Skin epidermis (tissue), 12 donors: ENCODE measurements around the gene MST1.
"Not testable (repeated sequence)": the region's sequence is repeated elsewhere in the genome, so short reads cannot be mapped to it uniquely, and the experiment has no call there.

Experiments used
- H3K27ac ChIP-seq, 21 experiments: fragments of 200-600 bp; sonication (generic) in 11 of 21; one replicate each; pipeline ENCODE4 v1.5.0; 2020; ENCODE audit warnings: mild to moderate bottlenecking in 3 of 21, inconsistent platforms in 2 of 21, moderate library complexity in 2 of 21
- H3K4me3 ChIP-seq, 7 experiments: fragments of 200-600 bp; sonication (generic) in 2 of 7; one replicate each; pipeline ENCODE4 v1.5.0; 2020; ENCODE audit warnings: inconsistent platforms in 2 of 7, mild to moderate bottlenecking in 2 of 7, moderate library complexity in 1 of 7

MST1 gene

GRCh38 chr3:49684453-49684852 is 4.8 kb downstream of the MST1 start:
- not testable (repeated sequence) for H3K4me3 ChIP-seq, H3K27ac ChIP-seq

- no peak overlapping the region for H3K27ac ChIP-seq
- no peak overlapping the region for H3K4me3 ChIP-seq
These were observed 6.1 kb downstream of the MST1 start for GRCh38 chr3:49683162-49683561.

- H3K27ac ChIP-seq: no peak overlapping the region
- H3K4me3 ChIP-seq: no peak overlapping the region
These were observed 7.7 kb downstream of the MST1 start for GRCh38 chr3:49681543-49681942.

- no peak overlapping the region for H3K27ac ChIP-seq
- no peak overlapping the region for H3K4me3 ChIP-seq
These were observed 8.1 kb downstream of the MST1 start for GRCh38 chr3:49681232-49681522.

- no peak overlapping the region for H3K4me3 ChIP-seq
- H3K27ac ChIP-seq: no peak overlapping the region
These were observed 8.6 kb downstream of the MST1 start for GRCh38 chr3:49680493-49681231.

- no peak overlapping the region for H3K4me3 ChIP-seq
These were observed 13.4 kb downstream of the MST1 start for GRCh38 chr3:49675912-49676311.

GRCh38 chr3:49674497-49674983 is 14.7 kb downstream of the MST1 start:
- Histone ChIP-seq H3K4me3 (peak overlapping the region; percentile 66 to 98 (median 72)), H3K27ac (peak overlapping the region; percentile 56 to 98 (median 90))

More at GRCh38 chr3:49675912-49676311, 13.4 kb downstream of the MST1 start:
- H3K27ac ChIP-seq: no peak overlapping the region

- Histone ChIP-seq H3K27ac (peak within 1 kb of the TSS; percentile 56 to 98 (median 90)), H3K4me3 (peak within 1 kb of the TSS; percentile 66 to 98 (median 72))
These were observed 15.4 kb downstream of the MST1 start, which contains the start of gene APEH for GRCh38 chr3:49673715-49674496. TSS of gene APEH (plus strand) at chr3:49674351. CDS start at chr3:49674402, 51 bp downstream.

GRCh38 chr3:49673121-49673714 is 16.1 kb downstream of the MST1 start:
- peak overlapping the region; percentile 66 to 98 (median 72) for H3K4me3 ChIP-seq
- peak overlapping the region in 20 of 21 experiments; percentile 75 to 98 (median 90) for H3K27ac ChIP-seq

- Histone ChIP-seq H3K27ac (no peak overlapping the region), H3K4me3 (no peak overlapping the region)
These were observed 17.7 kb downstream of the MST1 start for GRCh38 chr3:49671291-49672288.

- Histone ChIP-seq H3K27ac (no peak overlapping the region), H3K4me3 (no peak overlapping the region)
These were observed 18.4 kb downstream of the MST1 start for GRCh38 chr3:49670940-49671290.

- H3K4me3 ChIP-seq: no peak overlapping the region
- no peak overlapping the region for H3K27ac ChIP-seq
These were observed 19.9 kb downstream of the MST1 start for GRCh38 chr3:49669352-49669751.

- Histone ChIP-seq H3K4me3 (no peak overlapping the region), H3K27ac (no peak overlapping the region)
These were observed 20.4 kb downstream of the MST1 start for GRCh38 chr3:49668861-49669260.

- H3K4me3 ChIP-seq: no peak overlapping the region
- no peak overlapping the region for H3K27ac ChIP-seq
These were observed 20.9 kb downstream of the MST1 start for GRCh38 chr3:49668414-49668797.

- no peak overlapping the region for H3K27ac ChIP-seq
- no peak overlapping the region for H3K4me3 ChIP-seq
These were observed 21.4 kb downstream of the MST1 start for GRCh38 chr3:49667701-49668413.

GRCh38 chr3:49666592-49666991 is 22.7 kb downstream of the MST1 start:
- Histone ChIP-seq H3K4me3 (no peak overlapping the region), H3K27ac (no peak overlapping the region)

GRCh38 chr3:49665822-49666519 is 23.3 kb downstream of the MST1 start:
- H3K4me3 ChIP-seq: no peak overlapping the region
- H3K27ac ChIP-seq: no peak overlapping the region

GRCh38 chr3:49664300-49664699 is 25.0 kb downstream of the MST1 start:
- Histone ChIP-seq H3K27ac (no peak overlapping the region), H3K4me3 (no peak overlapping the region)
